SKM-1 treated with dmso at 0.1 percent for 144 hours (cell line): ENCODE results near the gene RPRD2.
"Not testable (repeated sequence)": the region's sequence is repeated elsewhere in the genome, so short reads cannot be mapped to it uniquely, and the experiment has no call there.

Experiments
- DNase-seq: peaks from one replicate; lab custom pipeline; 2025; ENCODE audit not compliant: unreplicated experiment; lab: John Stamatoyannopoulos, UW

RPRD2 gene

GRCh38 chr1:150363426-150364230, at the start of gene RPRD2:
Gene RPRD2 (plus strand): TSS chr1:150364147. CDS start chr1:150364715, 568 bp downstream.
- peak; percentile 100 for DNase-seq

GRCh38 chr1:150314691-150315090, 49.3 kb upstream of the RPRD2 start:
- not testable (repeated sequence) for DNase-seq

GRCh38 chr1:150320667-150320978, 43.3 kb upstream of the RPRD2 start:
- no peak for DNase-seq

- no peak for DNase-seq
Observed at GRCh38 chr1:150321826-150322166, 42.2 kb upstream of the RPRD2 start.

- DNase-seq = peak; percentile 60
Observed at GRCh38 chr1:150322310-150322709, 41.6 kb upstream of the RPRD2 start.

- no peak for DNase-seq
Observed at GRCh38 chr1:150332651-150333290, 31.2 kb upstream of the RPRD2 start.

- no peak for DNase-seq
Observed at GRCh38 chr1:150346316-150346715, 17.6 kb upstream of the RPRD2 start.

- no peak for DNase-seq
Observed at GRCh38 chr1:150352866-150353265, 11.1 kb upstream of the RPRD2 start.

- DNase-seq = no peak
Observed at GRCh38 chr1:150362721-150363425, 1.1 kb upstream of the RPRD2 start.

GRCh38 chr1:150364231-150365003, 470 bp downstream of the RPRD2 start:
- DNase-seq = peak; percentile 62

- peak; percentile 30 for DNase-seq
Observed at GRCh38 chr1:150365941-150366340, 2.0 kb downstream of the RPRD2 start.

- no peak for DNase-seq
Observed at GRCh38 chr1:150366416-150367296, 2.7 kb downstream of the RPRD2 start.

GRCh38 chr1:150371110-150371509, 7.2 kb downstream of the RPRD2 start:
- DNase-seq = no peak

- DNase-seq = no peak
Observed at GRCh38 chr1:150372580-150372979, 8.6 kb downstream of the RPRD2 start.

- DNase-seq = no peak
Observed at GRCh38 chr1:150376110-150376509, 12.2 kb downstream of the RPRD2 start.

- DNase-seq = no peak
Observed at GRCh38 chr1:150383631-150384324, 19.8 kb downstream of the RPRD2 start.

GRCh38 chr1:150385537-150386445, 21.8 kb downstream of the RPRD2 start:
- DNase-seq = no peak

GRCh38 chr1:150386592-150386991, 22.6 kb downstream of the RPRD2 start:
- DNase-seq = no peak

- no peak for DNase-seq
Observed at GRCh38 chr1:150387200-150387599, 23.3 kb downstream of the RPRD2 start.
